HG02798 (cell line): Measurements from ENCODE around the gene ISG15.
"Not testable (repeated sequence)": the region's sequence is repeated elsewhere in the genome, so short reads cannot be mapped to it uniquely, and the experiment has no call there.

Experiments used
- ATAC-seq: cut with Tn5 transposase; IDR thresholded peaks from one replicate; pipeline ENCODE4 v1.9.1; 2021; ENCODE audit warnings: mild to moderate bottlenecking; ENCODE audit not compliant: unreplicated experiment, poor library complexity

ISG15 gene

DNA sequence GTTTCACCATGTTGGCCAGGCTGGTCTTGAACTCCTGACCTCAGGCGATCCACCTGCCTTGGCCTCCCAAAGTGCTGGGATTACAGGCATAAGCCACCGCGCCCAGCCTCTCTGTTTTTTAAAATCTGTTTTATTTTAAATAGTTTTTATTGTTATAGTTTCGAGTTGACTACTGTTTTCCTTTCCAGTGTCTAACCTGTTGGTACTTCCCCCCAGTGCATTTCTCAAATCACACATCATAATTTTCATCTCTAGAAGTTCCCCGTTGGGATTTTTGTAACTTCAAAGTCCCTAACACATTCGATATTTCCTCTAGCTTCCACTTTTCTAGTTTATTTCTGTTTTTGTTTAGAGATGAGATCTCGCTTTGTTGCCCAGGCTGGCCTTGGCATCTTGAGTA is 20.9 kb upstream of the ISG15 start:
- ATAC-seq = no peak

DNA sequence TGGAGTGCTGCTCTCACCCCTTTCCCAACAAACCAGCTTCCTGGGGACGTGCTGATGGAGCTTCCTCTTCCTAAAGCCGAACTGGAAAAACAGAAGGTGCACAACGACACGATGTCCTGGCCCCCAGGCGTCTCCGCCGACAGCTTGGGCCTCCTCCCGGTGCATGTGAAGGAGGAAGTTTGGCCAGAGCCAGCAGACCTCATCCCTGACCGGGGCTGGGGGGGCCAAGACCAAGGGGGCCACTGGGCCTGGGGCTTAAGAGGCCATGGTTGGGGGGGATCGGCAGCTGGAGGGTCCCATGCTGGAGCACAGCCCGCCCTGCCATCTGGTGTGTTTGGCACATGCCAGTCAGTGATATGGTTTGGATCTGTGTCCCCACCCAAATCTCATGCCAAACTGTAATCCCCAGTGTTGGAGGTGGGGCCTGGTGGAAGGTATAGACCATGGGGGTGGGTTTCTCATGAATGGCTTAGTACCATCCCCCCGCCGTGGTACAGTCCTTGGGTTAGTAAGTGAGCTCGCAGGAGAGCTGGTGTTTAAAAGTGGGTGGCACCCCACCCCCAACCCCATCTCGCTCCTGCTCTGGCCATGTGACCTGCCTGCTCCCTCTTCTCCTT is 19.8 kb upstream of the ISG15 start:
- ATAC-seq = no peak

DNA sequence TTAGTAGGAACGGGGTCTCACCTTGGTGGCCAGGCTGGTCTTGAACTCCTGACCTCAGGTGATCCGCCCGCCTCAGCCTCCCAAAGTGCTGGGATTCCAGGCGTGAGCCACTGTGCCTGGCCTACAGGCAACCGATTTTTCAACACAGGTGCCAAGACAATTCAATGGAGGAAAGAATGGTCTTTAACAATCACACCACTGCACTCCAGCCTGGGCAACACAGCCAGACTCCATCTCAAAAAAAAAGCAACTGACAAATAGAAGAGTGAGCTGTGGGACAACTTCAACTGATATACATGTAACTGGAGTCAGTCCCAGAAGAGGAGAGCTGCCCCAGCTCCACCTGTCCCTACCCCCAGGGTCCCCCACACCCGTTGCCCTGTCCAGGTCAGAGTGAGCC is 18.8 kb upstream of the ISG15 start:
- ATAC-seq = not testable (repeated sequence)

DNA sequence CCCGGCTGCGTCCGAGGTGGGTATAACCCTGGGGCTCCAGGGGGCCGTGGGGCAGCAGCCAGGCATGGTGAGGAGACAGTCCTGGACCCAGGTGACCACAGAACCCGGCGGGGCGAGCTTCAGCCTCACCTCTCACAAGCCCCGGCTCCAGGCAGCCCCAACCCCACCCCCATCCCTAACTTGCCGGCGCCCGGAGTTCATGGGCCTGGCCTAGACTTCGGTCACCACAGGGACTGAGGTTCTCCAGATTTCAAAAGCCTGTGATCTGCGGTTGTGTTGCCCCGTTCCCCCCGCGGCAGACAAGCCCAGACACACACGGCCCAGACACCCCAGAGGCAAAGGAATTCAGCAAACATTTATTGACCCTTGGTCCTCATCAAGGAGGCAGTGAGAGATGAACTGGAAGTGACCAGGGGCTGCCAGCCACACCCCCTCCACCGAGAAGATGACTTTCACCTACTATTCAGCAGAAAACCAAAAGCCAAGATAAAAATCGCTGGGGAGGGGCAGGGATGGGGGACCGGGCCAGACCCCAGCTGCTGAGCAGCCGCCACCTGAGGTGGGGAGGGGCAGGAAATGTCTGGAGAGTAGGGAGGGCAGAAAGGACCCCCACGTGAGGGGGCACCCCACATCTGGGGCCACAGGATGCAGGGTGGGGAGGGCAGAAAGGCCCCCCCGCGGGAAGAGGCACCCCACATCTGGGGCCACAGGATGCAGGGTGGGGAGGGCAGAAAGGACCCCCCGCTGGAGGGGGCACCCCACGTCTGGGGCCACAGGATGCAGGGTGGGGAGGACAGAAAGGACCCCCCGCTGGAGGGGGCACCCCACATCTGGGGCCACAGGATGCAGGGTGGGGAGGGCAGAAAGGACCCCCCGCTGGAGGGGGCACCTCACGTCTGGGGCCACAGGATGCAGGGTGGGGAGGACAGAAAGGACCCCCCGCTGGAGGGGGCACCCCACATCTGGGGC is 17.3 kb upstream of the ISG15 start:
- no peak for ATAC-seq

DNA sequence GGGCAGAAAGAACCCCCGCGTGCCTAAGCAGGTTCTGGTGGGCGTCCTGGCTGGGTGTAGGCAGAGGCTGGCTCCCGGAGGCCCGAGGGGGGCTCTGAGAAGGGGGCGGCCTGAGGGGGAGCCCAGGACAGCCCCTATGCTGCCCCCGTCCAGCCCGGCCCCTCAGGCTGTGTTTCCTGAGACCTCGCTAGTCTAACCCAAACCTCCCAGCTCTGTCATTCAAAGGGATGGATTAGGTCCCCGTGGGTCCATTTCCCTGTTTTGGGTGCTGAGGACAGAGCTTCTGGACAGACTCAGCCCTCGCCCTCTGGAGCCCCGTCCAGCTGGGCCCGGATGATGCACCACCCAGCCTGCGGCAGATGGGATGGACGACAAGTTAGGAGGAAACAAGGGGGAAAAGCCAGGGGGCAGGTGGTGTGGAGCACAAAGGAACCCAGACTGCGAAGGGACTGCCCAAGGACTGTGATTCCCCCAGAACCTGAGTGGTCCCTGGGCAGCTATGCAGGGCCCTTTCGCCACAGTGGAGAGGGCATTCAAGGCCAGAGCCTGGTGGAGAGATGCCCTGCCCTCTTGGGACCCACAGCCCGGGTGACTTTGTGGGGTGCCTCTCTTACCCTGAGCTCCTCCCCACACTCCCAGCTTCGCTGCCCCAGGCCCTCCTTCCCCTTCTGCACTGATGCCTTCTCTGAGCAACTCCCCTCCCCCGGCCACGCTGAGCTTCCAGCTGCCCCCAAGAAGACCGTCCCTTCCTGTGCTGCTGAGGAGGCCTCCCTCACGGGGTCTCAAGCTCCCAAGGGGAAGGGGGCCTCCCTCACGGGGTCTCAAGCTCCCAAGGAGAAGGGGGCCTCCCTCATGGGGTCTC is 16.2 kb upstream of the ISG15 start:
- no peak for ATAC-seq

DNA sequence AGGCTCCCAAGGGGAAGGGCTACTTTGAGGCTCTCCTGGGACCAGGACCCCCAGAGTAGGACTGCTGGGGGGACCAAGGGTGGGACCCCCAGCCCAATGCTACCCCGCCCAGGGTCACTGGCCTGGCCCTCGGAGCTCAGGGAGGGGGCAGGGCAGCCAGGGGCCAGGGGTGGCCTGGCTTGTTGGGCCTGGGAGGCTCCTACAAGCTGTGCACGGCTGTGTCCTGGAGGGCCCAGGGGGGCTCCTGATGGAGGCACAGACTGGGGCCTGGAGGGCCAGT is 15.6 kb upstream of the ISG15 start:
- ATAC-seq = no peak

DNA sequence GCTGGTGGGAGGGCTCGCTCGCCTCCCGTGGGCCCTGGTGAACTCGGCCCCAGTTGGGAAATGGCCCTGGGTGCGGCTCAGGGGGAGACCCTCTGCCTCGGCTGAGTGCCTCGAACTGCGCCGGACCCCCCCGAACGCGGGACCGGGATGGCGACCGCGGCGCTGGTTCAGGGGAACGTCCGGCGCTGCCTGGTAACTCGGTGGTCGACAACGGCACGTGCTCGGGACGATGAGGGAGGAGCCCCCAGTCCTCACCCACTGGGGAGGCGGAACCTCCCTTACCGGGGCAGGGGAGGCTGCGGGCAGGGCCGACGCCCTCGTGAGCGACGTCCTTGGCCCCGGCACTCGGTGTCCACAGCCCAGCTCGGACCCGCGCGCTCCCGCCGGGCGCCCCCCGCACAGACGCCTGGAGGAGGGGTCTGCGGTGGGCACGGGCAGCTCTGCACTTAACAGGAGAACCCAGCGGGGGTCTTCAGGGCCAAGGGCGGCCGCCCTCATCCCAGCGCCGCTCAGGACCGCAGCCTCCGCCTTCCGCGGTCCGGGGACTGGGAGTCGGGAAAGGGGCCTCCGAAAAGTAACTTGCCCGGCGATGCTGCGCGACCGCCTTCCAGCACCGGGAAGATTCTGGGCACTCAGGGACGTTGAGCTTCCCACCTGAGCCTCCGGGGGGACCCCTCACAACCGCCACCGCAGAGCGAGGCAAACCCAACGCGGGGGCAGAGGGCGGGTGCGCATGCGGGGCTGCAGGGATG is 15.1 kb upstream of the ISG15 start:
- ATAC-seq = no peak

DNA sequence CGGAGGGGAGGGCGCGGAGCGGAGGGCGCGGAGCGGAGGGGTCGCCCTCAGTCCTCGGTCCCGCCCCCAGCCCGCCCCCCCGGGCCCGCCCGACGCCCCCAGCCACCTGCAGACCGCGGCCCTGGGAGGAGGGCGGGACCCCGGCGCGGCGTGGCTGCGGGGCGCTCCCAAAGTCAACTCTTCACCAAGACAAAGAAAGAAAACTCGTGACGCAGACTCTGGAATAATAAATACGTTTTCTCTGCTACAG is 14.6 kb upstream of the ISG15 start:
- ATAC-seq = no peak

DNA sequence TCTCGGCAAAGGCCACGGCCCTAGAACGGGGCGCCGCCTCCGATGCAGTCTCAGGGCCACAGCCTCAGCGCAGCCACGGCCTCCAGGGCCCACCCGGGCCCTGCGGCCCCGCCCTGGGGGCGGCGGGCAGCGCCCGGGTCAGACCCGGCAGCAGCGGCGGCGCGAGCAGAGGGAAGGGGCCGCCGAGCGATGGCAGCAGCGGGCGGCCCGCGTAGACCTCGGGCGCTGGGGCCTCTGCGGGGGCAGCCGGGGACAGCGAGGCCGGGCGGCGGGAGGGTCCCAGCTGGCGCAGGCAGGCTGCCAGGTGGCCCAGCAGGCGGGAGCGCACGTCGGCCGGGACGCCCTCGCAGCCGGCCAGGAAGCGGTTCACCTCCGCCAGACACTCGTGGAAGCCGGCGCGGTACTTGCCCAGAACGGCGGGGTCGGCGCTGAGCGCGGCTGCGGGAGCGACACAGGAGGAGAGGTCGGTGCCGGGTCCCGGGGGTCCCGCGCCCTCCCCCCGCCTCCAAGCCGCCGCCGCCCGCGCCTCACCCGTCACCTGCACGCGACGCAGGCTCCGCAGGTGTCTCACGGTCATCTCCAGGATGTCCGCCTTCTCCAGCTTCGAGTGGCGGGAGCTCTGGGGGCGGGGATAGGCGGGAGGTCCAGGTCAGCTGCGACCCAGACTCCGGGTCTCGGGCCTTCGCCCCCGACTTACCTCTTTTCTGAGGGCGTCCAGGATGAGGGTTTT is 14.1 kb upstream of the ISG15 start:
- no peak for ATAC-seq

DNA sequence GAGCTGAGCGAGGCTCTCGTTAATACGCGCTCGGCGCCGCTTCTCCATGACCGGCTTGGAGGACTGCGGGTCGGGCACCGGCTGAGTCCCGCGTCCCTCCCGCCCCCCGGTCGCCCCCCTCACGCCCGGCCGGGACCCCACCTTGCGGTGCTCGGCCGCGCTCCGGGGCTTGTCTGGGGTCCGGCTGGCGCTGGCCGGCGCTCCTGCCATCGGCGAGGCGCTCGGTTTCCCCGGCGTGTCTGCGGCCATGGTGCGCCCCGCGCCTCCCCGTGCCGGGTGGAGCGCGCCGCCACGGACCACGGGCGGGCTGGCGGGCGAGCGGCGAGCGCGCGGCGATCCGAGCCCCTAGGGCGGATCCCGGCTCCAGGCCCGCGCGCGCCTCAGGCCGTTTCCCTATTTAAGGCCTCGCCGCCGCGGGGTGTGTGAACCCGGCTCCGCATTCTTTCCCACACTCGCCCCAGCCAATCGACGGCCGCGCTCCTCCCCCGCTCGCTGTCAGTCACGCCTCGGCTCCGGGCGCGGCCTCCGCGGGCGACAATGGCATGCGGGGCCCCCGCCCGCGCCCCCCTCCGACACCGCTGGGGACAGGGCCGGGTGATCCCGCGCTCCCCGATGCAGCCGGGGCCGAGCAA is 13.5 kb upstream of the ISG15 start, which contains the start of gene HES4:
HES4 (minus strand) TSS at position 373 of the 632 bp plus-strand sequence; CDS start at position 249, 124 bp downstream.
- ATAC-seq = no peak

DNA sequence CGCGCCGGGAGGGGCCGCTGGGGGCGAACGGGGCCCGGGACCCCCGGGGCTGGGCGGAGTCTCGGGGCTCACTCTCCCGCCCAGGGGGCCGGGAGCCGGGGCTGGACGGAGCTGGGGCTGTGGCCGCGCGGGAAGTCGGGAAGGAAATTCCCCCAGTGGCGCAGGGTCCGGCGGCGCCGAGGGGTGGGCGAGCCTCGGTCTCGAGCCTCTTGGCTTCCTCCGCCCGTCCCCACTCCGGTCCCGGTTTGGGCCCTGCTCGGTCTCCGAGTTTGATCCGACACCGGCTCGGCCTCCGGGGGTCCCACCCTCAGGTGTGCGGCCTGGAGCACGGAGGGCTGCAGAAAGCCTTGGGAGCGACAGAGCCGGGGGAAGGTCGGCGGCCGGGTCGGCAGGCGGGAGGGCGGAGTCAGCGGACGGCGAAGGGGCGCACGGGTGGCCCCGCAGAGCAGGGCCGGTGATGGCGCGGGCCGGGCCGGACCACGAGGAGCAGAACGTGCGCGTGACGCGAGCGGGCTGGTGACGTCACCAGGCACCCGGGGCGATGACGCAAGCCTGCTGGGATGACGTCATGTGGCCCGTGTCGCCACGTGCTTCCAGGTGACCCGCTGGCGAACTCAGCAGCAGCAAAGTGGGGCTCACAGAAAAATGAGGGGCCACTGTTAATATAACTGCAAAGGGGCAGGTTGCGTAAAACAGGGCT is 12.8 kb upstream of the ISG15 start:
- no peak for ATAC-seq

DNA sequence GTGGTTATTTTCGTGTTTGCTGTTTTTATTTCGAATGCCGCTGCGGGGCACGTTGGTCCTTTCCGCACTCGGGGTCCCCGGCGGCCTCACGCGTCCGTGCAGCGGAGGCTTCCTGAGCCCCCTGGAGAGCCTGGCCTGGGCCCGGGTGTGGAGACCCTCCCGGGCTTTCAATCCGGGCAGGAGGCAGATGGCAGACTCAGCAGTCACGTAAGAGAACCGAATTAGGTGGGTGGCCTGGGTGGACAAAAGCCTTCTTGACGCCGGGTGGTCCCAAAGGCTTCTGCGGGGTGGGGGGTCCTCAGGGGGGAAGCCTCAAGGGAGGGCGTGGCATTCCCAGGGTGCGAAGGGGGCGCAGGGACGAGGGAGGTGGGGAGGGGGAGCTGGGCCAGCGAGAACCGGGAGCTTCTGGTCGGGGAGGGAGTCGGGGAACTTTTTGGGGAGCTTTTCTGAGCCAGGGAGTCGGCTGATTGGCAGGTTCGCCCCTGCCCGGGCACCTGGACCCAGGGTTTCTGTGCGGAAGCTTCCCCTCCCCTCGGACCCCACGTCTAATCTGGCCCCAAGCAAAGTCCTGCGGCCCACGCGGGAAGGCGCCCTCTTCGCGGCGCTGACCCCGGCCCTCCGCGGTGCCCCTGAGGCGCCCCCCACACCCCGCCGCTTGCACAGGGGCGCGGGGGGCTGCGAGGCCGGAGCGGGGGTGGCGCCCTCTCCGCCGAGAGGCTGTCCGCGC is 12.1 kb upstream of the ISG15 start:
- no peak for ATAC-seq

DNA sequence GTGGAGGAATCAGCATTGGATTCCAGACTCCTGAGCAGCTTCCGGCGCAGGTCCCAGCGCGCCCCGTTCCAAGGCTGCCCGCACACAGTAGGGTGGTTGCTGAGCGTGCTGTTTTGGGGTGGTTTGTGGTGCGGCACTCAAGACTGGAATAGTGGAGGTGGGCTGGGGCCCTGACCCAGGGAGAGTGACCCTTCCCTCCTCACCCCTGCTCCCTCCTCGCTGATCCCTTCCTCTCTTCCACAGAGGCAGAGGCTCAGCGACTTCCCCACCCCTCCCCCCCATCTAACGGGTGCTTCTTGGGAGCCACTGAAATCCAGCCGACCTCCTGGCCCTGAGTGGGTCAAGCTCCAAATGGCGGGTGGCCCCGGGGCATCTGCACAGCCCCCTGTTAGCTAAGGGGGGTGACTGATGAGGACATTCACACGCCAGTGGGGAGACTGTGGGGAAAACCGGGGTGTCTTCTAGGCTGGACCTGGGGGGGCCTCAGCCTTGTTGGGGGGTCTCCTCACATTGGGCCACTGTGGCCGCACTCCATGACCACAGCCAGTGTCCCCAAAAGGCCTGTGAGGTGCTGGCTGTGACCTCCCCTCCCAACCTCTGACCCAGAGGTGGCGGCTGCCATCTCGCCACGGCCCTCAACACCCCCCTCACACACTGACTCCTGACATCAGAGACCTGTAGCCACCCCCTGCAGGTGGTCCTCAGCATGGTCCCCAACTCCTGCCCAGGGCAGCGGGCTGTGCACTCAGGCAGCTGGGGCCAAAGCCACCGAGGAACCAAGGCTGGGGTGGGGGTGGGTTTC is 9.5 kb upstream of the ISG15 start:
- no peak for ATAC-seq

DNA sequence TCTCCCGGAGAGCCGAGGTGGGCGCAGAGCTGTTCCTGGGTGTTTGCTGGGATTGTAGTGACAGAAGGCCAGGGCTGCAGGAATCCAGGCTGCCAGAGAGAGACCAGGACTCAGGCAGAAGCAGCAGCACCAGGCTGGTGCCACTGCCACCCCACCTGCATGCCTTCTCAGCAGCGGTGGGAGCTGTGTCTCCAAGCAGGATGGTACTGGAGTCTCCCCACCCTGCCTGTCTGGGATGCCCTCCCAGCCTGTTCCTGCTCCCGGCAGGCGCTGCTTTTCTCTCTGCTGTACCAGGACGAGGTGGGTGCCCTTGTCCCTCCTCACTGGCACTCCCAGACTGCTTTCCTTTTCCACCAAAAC is 8.9 kb upstream of the ISG15 start:
- ATAC-seq = no peak

DNA sequence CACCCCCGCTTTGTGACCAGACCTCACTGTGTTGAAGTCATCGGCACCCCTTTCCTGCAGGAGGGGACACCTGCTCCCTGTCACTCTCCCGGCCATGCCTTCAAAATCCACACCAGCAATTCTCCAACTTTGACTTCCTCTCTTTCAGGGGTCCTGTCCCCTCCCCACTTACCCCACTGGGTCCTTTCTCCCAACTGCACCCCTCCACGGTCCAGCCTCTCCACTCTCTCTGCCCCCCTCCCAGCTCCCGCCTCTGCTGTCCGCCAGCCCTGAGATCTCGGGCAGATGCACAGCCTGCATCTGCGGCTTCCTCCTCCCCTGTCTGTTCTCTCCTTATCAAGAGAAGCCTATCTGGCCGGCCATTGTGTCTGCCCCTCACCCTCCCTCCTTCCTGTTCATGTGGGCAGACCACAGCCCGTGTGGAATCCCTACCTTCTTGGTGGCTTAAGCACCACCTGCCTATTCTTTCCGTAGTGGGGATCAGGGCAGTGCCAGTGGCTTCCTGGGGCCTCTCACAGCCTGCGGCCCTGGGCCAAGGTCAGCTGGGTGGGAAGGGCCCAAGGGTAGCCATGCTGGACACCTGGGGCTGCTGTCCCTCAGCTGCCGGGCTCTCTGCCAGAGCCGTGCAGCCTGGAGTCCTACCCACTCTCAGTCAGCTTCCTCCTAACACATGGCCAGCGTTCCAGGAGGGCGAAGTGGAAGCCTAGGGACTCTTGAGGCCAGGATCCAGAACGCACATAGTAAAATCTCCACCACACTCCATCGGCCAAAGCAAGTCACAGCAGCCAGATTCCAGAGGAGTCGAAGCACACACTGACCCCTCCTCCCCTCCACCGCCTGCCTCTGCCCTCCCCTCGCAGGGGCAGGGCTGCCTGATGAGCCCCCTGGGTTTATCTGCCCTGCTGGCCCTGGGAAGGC is 8.3 kb upstream of the ISG15 start:
- ATAC-seq = no peak

DNA sequence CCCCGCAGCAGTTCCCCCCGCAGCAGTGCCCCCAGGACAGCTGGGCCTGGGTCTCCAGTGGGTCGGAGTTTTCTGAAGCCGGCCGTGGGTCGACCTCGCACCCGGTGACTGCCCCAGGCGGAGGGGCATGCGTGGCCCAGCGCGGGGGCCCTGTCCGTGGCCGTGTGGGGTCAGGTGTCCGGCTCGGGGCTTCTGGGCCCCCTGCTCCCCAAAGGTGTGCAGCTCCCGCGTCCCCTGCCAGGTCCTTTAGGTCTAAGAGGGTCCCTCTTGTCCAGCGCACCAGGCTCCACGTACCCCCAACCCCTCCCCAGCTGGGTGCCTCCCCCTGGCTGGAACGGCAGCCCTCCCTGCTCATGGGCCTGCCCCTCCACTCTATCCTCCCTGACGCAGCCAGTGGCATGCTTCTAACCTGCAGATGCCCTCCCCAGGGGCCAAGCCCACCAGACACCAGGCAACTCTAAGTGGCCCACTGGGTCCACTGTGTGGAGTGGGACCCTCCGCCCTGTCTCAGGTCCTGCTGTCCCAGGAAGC is 7.5 kb upstream of the ISG15 start:
- ATAC-seq = no peak
